ENCODE data around the gene FBXO28. TPM values are rescaled to one million over a fixed set of nuclear protein-coding genes. Genes with fewer than 3 reads are reported as not detected.

FBXO28 gene
- total RNA-seq, 1 donor from 2014 or later = 37.3 TPM

GRCh38 chr1:224095867-224096266 lies 18.0 kb upstream of the FBXO28 start:
- no peak for DNase-seq (ENCODE audit: low spot score)

GRCh38 chr1:224096773-224097172 lies 17.1 kb upstream of the FBXO28 start:
- DNase-seq (ENCODE audit: low spot score) = no peak

- DNase-seq (ENCODE audit: low spot score) = no peak
Observed at GRCh38 chr1:224098007-224098406, 15.9 kb upstream of the FBXO28 start.

- DNase-seq (ENCODE audit: low spot score) = no peak
Observed at GRCh38 chr1:224106568-224107281, 7.2 kb upstream of the FBXO28 start.

GRCh38 chr1:224107282-224107625 lies 6.7 kb upstream of the FBXO28 start:
- DNase-seq (ENCODE audit: low spot score) = no peak

- no peak for DNase-seq (ENCODE audit: low spot score)
Observed at GRCh38 chr1:224108991-224109390, 4.9 kb upstream of the FBXO28 start.

GRCh38 chr1:224109981-224110380 lies 3.9 kb upstream of the FBXO28 start:
- no peak for DNase-seq (ENCODE audit: low spot score)

GRCh38 chr1:224113005-224113404 lies 906 bp upstream of the FBXO28 start:
- DNase-seq (ENCODE audit: low spot score) = no peak

GRCh38 chr1:224113545-224113917 lies 380 bp upstream of the FBXO28 start:
- DNase-seq (ENCODE audit: low spot score) = no peak

- no peak for DNase-seq (ENCODE audit: low spot score)
Observed at GRCh38 chr1:224114787-224115175, 870 bp downstream of the FBXO28 start.

- DNase-seq (ENCODE audit: low spot score) = peak; percentile 65
Observed at GRCh38 chr1:224116131-224116530, 2.2 kb downstream of the FBXO28 start.

- no peak for DNase-seq (ENCODE audit: low spot score)
Observed at GRCh38 chr1:224118688-224119087, 4.8 kb downstream of the FBXO28 start.

GRCh38 chr1:224123136-224123535 lies 9.2 kb downstream of the FBXO28 start:
- DNase-seq (ENCODE audit: low spot score) = no peak

- DNase-seq (ENCODE audit: low spot score) = peak; percentile 25
Observed at GRCh38 chr1:224124220-224124619, 10.3 kb downstream of the FBXO28 start.

- DNase-seq (ENCODE audit: low spot score) = no peak
Observed at GRCh38 chr1:224127925-224128819, 14.3 kb downstream of the FBXO28 start.

- DNase-seq (ENCODE audit: low spot score) = no peak
Observed at GRCh38 chr1:224131253-224131652, 17.3 kb downstream of the FBXO28 start.

- no peak for DNase-seq (ENCODE audit: low spot score)
Observed at GRCh38 chr1:224132901-224133300, 19.0 kb downstream of the FBXO28 start.

GRCh38 chr1:224133741-224134299 lies 19.9 kb downstream of the FBXO28 start:
- no peak for DNase-seq (ENCODE audit: low spot score)

- no peak for DNase-seq (ENCODE audit: low spot score)
Observed at GRCh38 chr1:224137518-224137917, 23.6 kb downstream of the FBXO28 start.

- no peak for DNase-seq (ENCODE audit: low spot score)
Observed at GRCh38 chr1:224138198-224138597, 24.3 kb downstream of the FBXO28 start.

- DNase-seq (ENCODE audit: low spot score) = no peak
Observed at GRCh38 chr1:224141693-224142092, 27.8 kb downstream of the FBXO28 start.

- no peak for DNase-seq (ENCODE audit: low spot score)
Observed at GRCh38 chr1:224149709-224150108, 35.8 kb downstream of the FBXO28 start.

GRCh38 chr1:224151117-224151516 lies 37.2 kb downstream of the FBXO28 start:
- no peak for DNase-seq (ENCODE audit: low spot score)
